NOMO-1 treated with dmso at 0.1 percent for 144 hours (cell line): ENCODE data around the gene SLC24A1.

Experiments
- DNase-seq: peaks from one replicate; lab custom pipeline; 2025; ENCODE audit not compliant: unreplicated experiment; lab: John Stamatoyannopoulos, UW

The SLC24A1 gene

GRCh38 chr15:65651831-65652749 lies 30.4 kb downstream of the SLC24A1 start:
- no peak for DNase-seq

- DNase-seq: no peak
These were observed 31.6 kb downstream of the SLC24A1 start for GRCh38 chr15:65653341-65653740.

- DNase-seq: no peak
These were observed 32.2 kb downstream of the SLC24A1 start for GRCh38 chr15:65653801-65654521.

- DNase-seq: no peak
These were observed 33.3 kb downstream of the SLC24A1 start for GRCh38 chr15:65655026-65655425.

GRCh38 chr15:65655457-65655856 lies 33.7 kb downstream of the SLC24A1 start:
- DNase-seq: no peak

- no peak for DNase-seq
These were observed 37.8 kb downstream of the SLC24A1 start for GRCh38 chr15:65659502-65660052.

GRCh38 chr15:65660927-65661326 lies 39.2 kb downstream of the SLC24A1 start:
- DNase-seq: no peak

- no peak for DNase-seq
These were observed 41.8 kb downstream of the SLC24A1 start for GRCh38 chr15:65663521-65663920.

- DNase-seq: no peak
These were observed 44.5 kb downstream of the SLC24A1 start for GRCh38 chr15:65666257-65666656.

- DNase-seq: no peak
These were observed 53.8 kb downstream of the SLC24A1 start for GRCh38 chr15:65675551-65675950.

- DNase-seq: no peak
These were observed 54.4 kb downstream of the SLC24A1 start for GRCh38 chr15:65676123-65676522.

GRCh38 chr15:65680544-65680943 lies 58.8 kb downstream of the SLC24A1 start:
- no peak for DNase-seq

- DNase-seq: no peak
These were observed 60.7 kb downstream of the SLC24A1 start for GRCh38 chr15:65682404-65682911.

- no peak for DNase-seq
These were observed 66.7 kb downstream of the SLC24A1 start for GRCh38 chr15:65688462-65688861.

- DNase-seq: no peak
These were observed 68.4 kb downstream of the SLC24A1 start for GRCh38 chr15:65690173-65690572.

- no peak for DNase-seq
These were observed 69.0 kb downstream of the SLC24A1 start for GRCh38 chr15:65690778-65691177.

GRCh38 chr15:65695081-65695480 lies 73.3 kb downstream of the SLC24A1 start:
- DNase-seq: no peak
